ENCODE measurements around the gene CHPF.

CHPF gene

GRCh38 chr2:219536967-219537366 is 6.6 kb downstream of the CHPF start:
- Histone ChIP-seq H4K91ac (ENCODE audit: low read depth, low read length, poor library complexity) (no peak overlapping the region), H2AK5ac (ENCODE audit: low read depth, low read length) (peak overlapping the region; percentile 96), H3K23ac (ENCODE audit: low read depth, low read length, poor library complexity) (peak overlapping the region; percentile 86), H3K27ac (replicated peaks; ENCODE audit: low read length) (no peak overlapping the region), H3K4me3 (ENCODE audit: low read length in 2 of 2) (no peak overlapping the region), H2BK5ac (ENCODE audit: low read length) (no peak overlapping the region), H3K9ac (ENCODE audit: low read depth, low read length, poor library complexity) (no peak overlapping the region), H3K4me2 (ENCODE audit: insufficient read depth, low read length, poor library complexity, severe bottlenecking) (no peak overlapping the region), H3K79me1 (ENCODE audit: low read depth, low read length) (peaks cover 2% of the 10 kb centered on the region), H3K18ac (ENCODE audit: low read length) (peak overlapping the region; percentile 77), H2BK15ac (ENCODE audit: low read length) (peak overlapping the region; percentile 82), H4K8ac (ENCODE audit: low read depth, low read length) (no peak overlapping the region), H3K4ac (ENCODE audit: low read length) (no peak overlapping the region), H2AFZ (ENCODE audit: low read length) (no peak overlapping the region), H3K4me1 (ENCODE audit: control insufficient read depth in 2 of 2, insufficient read depth in 1 of 2, low read depth in 1 of 2, low read length in 2 of 2) (peaks cover 15 to 20% of the 10 kb centered on the region in 2 donors), H3K27me3 (ENCODE audit: control insufficient read depth in 3 of 3, insufficient read depth in 3 of 3, low read depth in 1 of 3, low read length in 3 of 3) (peaks cover 0 to 30% (median 1%) of the 10 kb centered on the region in 3 experiments), H2BK120ac (ENCODE audit: low read depth, low read length) (no peak overlapping the region), H3K9me3 (replicated peaks in 1 of 2; ENCODE audit: control insufficient read depth in 2 of 2, insufficient read depth in 1 of 2, low read depth in 1 of 2, low read length in 2 of 2) (no peaks in the 10 kb centered on the region), H3K14ac (ENCODE audit: low read length) (no peak overlapping the region), H2BK12ac (ENCODE audit: low read length) (no peak overlapping the region), H3K36me3 (replicated peaks in 1 of 2; ENCODE audit: control insufficient read depth in 2 of 2, insufficient read depth in 2 of 2, low read length in 2 of 2) (peaks cover 13 to 32% of the 10 kb centered on the region in 2 donors)
- no peak for DNase-seq (ENCODE audit: low spot score)
- WGBS, 2 donors (ENCODE audit: extremely low coverage in 2 of 2, insufficient read length in 2 of 2, insufficient replicate concordance in 1 of 2) = no CpG with 5 or more reads among the region's 9 CpGs

GRCh38 chr2:219536425-219536824 is 7.2 kb downstream of the CHPF start:
- no peak for DNase-seq (ENCODE audit: low spot score)
- no CpG with 5 or more reads among the region's 16 CpGs for WGBS, 2 donors (ENCODE audit: extremely low coverage in 2 of 2, insufficient read length in 2 of 2, insufficient replicate concordance in 1 of 2)
- Histone ChIP-seq H3K14ac (ENCODE audit: low read length) (no peak overlapping the region), H3K4me1 (ENCODE audit: control insufficient read depth in 2 of 2, insufficient read depth in 1 of 2, low read depth in 1 of 2, low read length in 2 of 2) (peaks cover 15 to 16% of the 10 kb centered on the region in 2 donors), H4K8ac (ENCODE audit: low read depth, low read length) (no peak overlapping the region), H3K23ac (ENCODE audit: low read depth, low read length, poor library complexity) (no peak overlapping the region), H3K36me3 (replicated peaks in 1 of 2; ENCODE audit: control insufficient read depth in 2 of 2, insufficient read depth in 2 of 2, low read length in 2 of 2) (peaks cover 13 to 31% of the 10 kb centered on the region in 2 donors), H2BK120ac (ENCODE audit: low read depth, low read length) (no peak overlapping the region), H3K4me3 (ENCODE audit: low read length in 2 of 2) (no peak overlapping the region), H3K27ac (replicated peaks; ENCODE audit: low read length) (no peak overlapping the region), H3K4me2 (ENCODE audit: insufficient read depth, low read length, poor library complexity, severe bottlenecking) (no peak overlapping the region), H2BK5ac (ENCODE audit: low read length) (no peak overlapping the region), H2AFZ (ENCODE audit: low read length) (no peak overlapping the region), H3K4ac (ENCODE audit: low read length) (no peak overlapping the region), H3K27me3 (ENCODE audit: control insufficient read depth in 3 of 3, insufficient read depth in 3 of 3, low read depth in 1 of 3, low read length in 3 of 3) (peaks cover 0 to 36% (median 0%) of the 10 kb centered on the region in 3 experiments), H2AK5ac (ENCODE audit: low read depth, low read length) (peak overlapping the region; percentile 96), H3K18ac (ENCODE audit: low read length) (no peak overlapping the region), H4K91ac (ENCODE audit: low read depth, low read length, poor library complexity) (no peak overlapping the region), H3K79me1 (ENCODE audit: low read depth, low read length) (peaks cover 2% of the 10 kb centered on the region), H2BK15ac (ENCODE audit: low read length) (no peak overlapping the region), H2BK12ac (ENCODE audit: low read length) (no peak overlapping the region), H3K9me3 (replicated peaks in 1 of 2; ENCODE audit: control insufficient read depth in 2 of 2, insufficient read depth in 1 of 2, low read depth in 1 of 2, low read length in 2 of 2) (no peaks in the 10 kb centered on the region), H3K9ac (ENCODE audit: low read depth, low read length, poor library complexity) (no peak overlapping the region)

- no peak overlapping the region for H3K14ac ChIP-seq (ENCODE audit: low read length)
Observed at GRCh38 chr2:219533930-219534661, 9.5 kb downstream of the CHPF start.

GRCh38 chr2:219532378-219532649 is 11.3 kb downstream of the CHPF start:
- Histone ChIP-seq H2BK120ac (ENCODE audit: low read depth, low read length) (no peak overlapping the region), H3K27me3 (ENCODE audit: control insufficient read depth in 3 of 3, insufficient read depth in 3 of 3, low read depth in 1 of 3, low read length in 3 of 3) (peaks cover 0 to 66% (median 16%) of the 10 kb centered on the region in 3 experiments), H3K4me1 (ENCODE audit: control insufficient read depth in 2 of 2, insufficient read depth in 1 of 2, low read depth in 1 of 2, low read length in 2 of 2) (peaks cover 8 to 12% of the 10 kb centered on the region in 2 donors), H3K4me2 (ENCODE audit: insufficient read depth, low read length, poor library complexity, severe bottlenecking) (no peak overlapping the region), H2BK12ac (ENCODE audit: low read length) (peak overlapping the region; percentile 51), H2AFZ (ENCODE audit: low read length) (no peak overlapping the region), H3K9me3 (replicated peaks in 1 of 2; ENCODE audit: control insufficient read depth in 2 of 2, insufficient read depth in 1 of 2, low read depth in 1 of 2, low read length in 2 of 2) (no peaks in the 10 kb centered on the region), H3K79me1 (ENCODE audit: low read depth, low read length) (no peaks in the 10 kb centered on the region), H2BK15ac (ENCODE audit: low read length) (peak overlapping the region; percentile 5), H3K4ac (ENCODE audit: low read length) (peak overlapping the region; percentile 46), H3K4me3 (ENCODE audit: low read length in 2 of 2) (no peak overlapping the region), H3K36me3 (replicated peaks in 1 of 2; ENCODE audit: control insufficient read depth in 2 of 2, insufficient read depth in 2 of 2, low read length in 2 of 2) (no peaks in the 10 kb centered on the region), H3K18ac (ENCODE audit: low read length) (no peak overlapping the region), H4K91ac (ENCODE audit: low read depth, low read length, poor library complexity) (no peak overlapping the region), H4K8ac (ENCODE audit: low read depth, low read length) (no peak overlapping the region), H2AK5ac (ENCODE audit: low read depth, low read length) (peak overlapping the region; percentile 27), H2BK5ac (ENCODE audit: low read length) (no peak overlapping the region), H3K27ac (replicated peaks; ENCODE audit: low read length) (no peak overlapping the region), H3K14ac (ENCODE audit: low read length) (no peak overlapping the region), H3K23ac (ENCODE audit: low read depth, low read length, poor library complexity) (no peak overlapping the region), H3K9ac (ENCODE audit: low read depth, low read length, poor library complexity) (peak overlapping the region; percentile 53)
- no peak for DNase-seq (ENCODE audit: low spot score)
- no CpG with 5 or more reads among the region's 8 CpGs for WGBS, 2 donors (ENCODE audit: extremely low coverage in 2 of 2, insufficient read length in 2 of 2, insufficient replicate concordance in 1 of 2)

More at GRCh38 chr2:219533930-219534661, 9.5 kb downstream of the CHPF start:
- Histone ChIP-seq H2AFZ (ENCODE audit: low read length) (no peak overlapping the region), H3K27me3 (ENCODE audit: control insufficient read depth in 3 of 3, insufficient read depth in 3 of 3, low read depth in 1 of 3, low read length in 3 of 3) (peaks cover 0 to 54% (median 9%) of the 10 kb centered on the region in 3 experiments), H3K4me1 (ENCODE audit: control insufficient read depth in 2 of 2, insufficient read depth in 1 of 2, low read depth in 1 of 2, low read length in 2 of 2) (peaks cover 20 to 22% of the 10 kb centered on the region in 2 donors), H3K79me1 (ENCODE audit: low read depth, low read length) (no peaks in the 10 kb centered on the region), H2BK15ac (ENCODE audit: low read length) (no peak overlapping the region), H3K4ac (ENCODE audit: low read length) (no peak overlapping the region), H3K36me3 (replicated peaks in 1 of 2; ENCODE audit: control insufficient read depth in 2 of 2, insufficient read depth in 2 of 2, low read length in 2 of 2) (peaks cover 2 to 8% of the 10 kb centered on the region in 2 donors), H2BK120ac (ENCODE audit: low read depth, low read length) (no peak overlapping the region), H3K4me3 (ENCODE audit: low read length in 2 of 2) (no peak overlapping the region), H2BK12ac (ENCODE audit: low read length) (no peak overlapping the region), H3K23ac (ENCODE audit: low read depth, low read length, poor library complexity) (no peak overlapping the region), H3K9me3 (replicated peaks in 1 of 2; ENCODE audit: control insufficient read depth in 2 of 2, insufficient read depth in 1 of 2, low read depth in 1 of 2, low read length in 2 of 2) (no peaks in the 10 kb centered on the region), H4K8ac (ENCODE audit: low read depth, low read length) (no peak overlapping the region), H3K18ac (ENCODE audit: low read length) (no peak overlapping the region), H3K4me2 (ENCODE audit: insufficient read depth, low read length, poor library complexity, severe bottlenecking) (no peak overlapping the region), H4K91ac (ENCODE audit: low read depth, low read length, poor library complexity) (no peak overlapping the region), H3K27ac (replicated peaks; ENCODE audit: low read length) (no peak overlapping the region), H2BK5ac (ENCODE audit: low read length) (no peak overlapping the region), H2AK5ac (ENCODE audit: low read depth, low read length) (no peak overlapping the region), H3K9ac (ENCODE audit: low read depth, low read length, poor library complexity) (peak overlapping the region; percentile 27)
- DNase-seq (ENCODE audit: low spot score) = no peak
- WGBS, 2 donors (ENCODE audit: extremely low coverage in 2 of 2, insufficient read length in 2 of 2, insufficient replicate concordance in 1 of 2) = no CpG with 5 or more reads among the region's 6 CpGs
